Mucosa of descending colon (tissue), 3 donors: ENCODE data around the gene KAZN. TPM values are rescaled to one million over a fixed set of nuclear protein-coding genes. Genes with fewer than 3 reads are reported as not detected.

Source experiments
- ATAC-seq: fragments of 200-7000 bp; cut with Tn5 transposase; one replicate; pipeline ENCODE4 v1.9.1; 2020; ENCODE audit warnings: mild to moderate bottlenecking, moderate library complexity
- DNase-seq, 3 donors: peaks; one replicate each; pipeline ENCODE4 v3.0.0-alpha.2; 2020
- H3K36me3 ChIP-seq: fragments of 200-600 bp; one replicate; pipeline ENCODE4 v1.8.0; 2021; ENCODE audit warnings: low read depth, mild to moderate bottlenecking
- H3K4me1 ChIP-seq: fragments of 200-600 bp; one replicate; pipeline ENCODE4 v1.8.0; 2021; ENCODE audit warnings: low read depth, mild to moderate bottlenecking
- H3K4me3 ChIP-seq: fragments of 200-600 bp; one replicate; pipeline ENCODE4 v1.8.0; 2021; ENCODE audit warnings: mild to moderate bottlenecking
- H3K9me3 ChIP-seq: fragments of 200-600 bp; one replicate; pipeline ENCODE4 v1.8.0; 2021; ENCODE audit warnings: mild to moderate bottlenecking
- intact Hi-C, 2 donors: fragments of 100-400 bp; cut with DNase I in 1 of 2; cut with micrococcal nuclease in 1 of 2; formaldehyde crosslinking; loops; one replicate each; pipeline versions ENCODE4 v1.11.0 to v1.11.1; 2022; cut with DNase I, micrococcal nuclease
- total RNA-seq, 3 donors: library from RNA; stranded (reverse); fragmentation: NEBNext Ultra II Directional in 2 of 3; extraction: Animal tissue kit (Norgen Biotek cat#: 25700) in 2 of 3; gene quantifications; one replicate each; pipeline versions ENCODE4 v1.2.1 to v1.2.4, GENCODE V29; 2021 to 2023
- TF ChIP-seq, protein P1 (sequence below): fragments of 200-600 bp; IDR thresholded peaks from one replicate; pipeline ENCODE4 v1.8.0; 2022; ENCODE audit warnings: antibody characterized with exemption, mild to moderate bottlenecking
- donor health status: DM: no; HTN: no; CAD: no; lungs with moderate emphysema.
- donor health status: DM: no; HTN: no; CAD: no.
- donor health status: DM: no; HTN: yes; CAD: no.

The KAZN gene
- total RNA-seq, 3 donors from 2014 or later, result 9.7 to 21.9 (median 15.8) TPM

DNA sequence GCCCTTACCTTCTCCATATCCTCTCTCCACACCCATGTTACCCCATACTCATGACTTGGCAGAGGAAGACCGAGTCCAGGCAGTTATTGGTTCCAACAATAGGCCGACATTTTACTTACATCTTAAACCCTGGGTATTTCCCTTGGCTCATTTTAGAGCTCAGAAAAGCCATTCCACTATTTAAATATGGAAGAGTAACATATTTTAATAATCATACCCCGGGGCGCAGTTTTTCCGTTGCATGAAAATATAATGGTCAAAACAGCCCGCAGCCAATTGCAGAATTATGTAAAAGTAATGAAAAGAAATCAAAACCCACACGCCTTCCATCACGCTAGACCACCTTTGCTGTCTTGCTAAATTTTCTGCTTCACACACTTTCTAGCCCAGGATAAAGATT lies 48.5 kb downstream of the KAZN start:
- no peak for ATAC-seq

DNA sequence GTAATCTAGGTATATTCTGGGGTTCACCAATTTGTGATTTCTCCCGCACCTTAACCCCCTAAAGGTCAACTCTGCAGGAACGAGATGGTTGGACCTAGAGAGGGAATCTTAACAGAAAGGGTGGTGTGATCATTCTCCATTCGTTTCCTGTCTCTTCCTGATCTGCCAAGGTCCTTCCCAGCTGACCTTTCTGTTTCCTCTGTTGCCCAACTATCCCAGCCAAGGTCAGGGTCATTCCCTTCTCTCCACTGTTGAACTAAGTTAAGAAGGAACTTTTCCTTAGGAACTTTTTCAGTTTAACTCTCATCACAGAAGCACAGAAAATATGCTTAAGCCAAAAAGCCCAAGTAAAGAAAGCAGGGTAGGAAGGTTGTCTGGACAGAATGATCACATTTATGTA lies 49.3 kb downstream of the KAZN start:
- H3K36me3 ChIP-seq, result no peaks in the 10 kb centered on the region
- TF ChIP-seq, protein P1, sequence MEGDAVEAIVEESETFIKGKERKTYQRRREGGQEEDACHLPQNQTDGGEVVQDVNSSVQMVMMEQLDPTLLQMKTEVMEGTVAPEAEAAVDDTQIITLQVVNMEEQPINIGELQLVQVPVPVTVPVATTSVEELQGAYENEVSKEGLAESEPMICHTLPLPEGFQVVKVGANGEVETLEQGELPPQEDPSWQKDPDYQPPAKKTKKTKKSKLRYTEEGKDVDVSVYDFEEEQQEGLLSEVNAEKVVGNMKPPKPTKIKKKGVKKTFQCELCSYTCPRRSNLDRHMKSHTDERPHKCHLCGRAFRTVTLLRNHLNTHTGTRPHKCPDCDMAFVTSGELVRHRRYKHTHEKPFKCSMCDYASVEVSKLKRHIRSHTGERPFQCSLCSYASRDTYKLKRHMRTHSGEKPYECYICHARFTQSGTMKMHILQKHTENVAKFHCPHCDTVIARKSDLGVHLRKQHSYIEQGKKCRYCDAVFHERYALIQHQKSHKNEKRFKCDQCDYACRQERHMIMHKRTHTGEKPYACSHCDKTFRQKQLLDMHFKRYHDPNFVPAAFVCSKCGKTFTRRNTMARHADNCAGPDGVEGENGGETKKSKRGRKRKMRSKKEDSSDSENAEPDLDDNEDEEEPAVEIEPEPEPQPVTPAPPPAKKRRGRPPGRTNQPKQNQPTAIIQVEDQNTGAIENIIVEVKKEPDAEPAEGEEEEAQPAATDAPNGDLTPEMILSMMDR, result no peak
- peaks cover 7% of the 10 kb centered on the region for H3K9me3 ChIP-seq
- ATAC-seq (no peak), DNase-seq (no peak)
- no peaks in the 10 kb centered on the region for H3K4me1 ChIP-seq
- intact Hi-C loops, result no loop called here
- no peak overlapping the region for H3K4me3 ChIP-seq

More for the DNA sequence above, 48.5 kb downstream of the KAZN start:
- Histone ChIP-seq H3K9me3 (peaks cover 7% of the 10 kb centered on the region), H3K4me1 (no peaks in the 10 kb centered on the region), H3K36me3 (no peaks in the 10 kb centered on the region), H3K4me3 (no peak overlapping the region)
- intact Hi-C loops, result no loop called here
- DNase-seq, result no peak
- TF ChIP-seq, protein P1, result no peak

DNA sequence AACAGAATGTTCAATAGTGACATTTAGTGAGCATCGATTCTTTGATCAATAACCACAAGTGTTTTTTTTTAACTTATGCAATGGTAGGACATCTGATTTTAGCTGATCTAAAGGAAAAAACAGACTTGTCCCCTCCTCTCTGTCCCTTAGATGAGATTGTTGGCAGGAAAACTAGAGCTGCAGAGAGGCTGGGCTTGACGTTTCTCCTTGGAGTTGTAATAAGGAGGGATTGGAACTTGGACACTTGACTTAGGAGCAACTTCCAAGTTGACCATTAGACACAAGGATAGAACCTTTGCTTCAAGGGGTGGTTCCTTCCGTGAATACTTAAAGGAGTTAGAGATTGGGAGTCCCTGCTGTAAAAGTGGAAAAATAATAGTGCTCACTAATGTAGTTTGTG lies 49.9 kb downstream of the KAZN start:
- ATAC-seq (no peak), DNase-seq (no peak)
- H3K36me3 ChIP-seq, result no peaks in the 10 kb centered on the region
- H3K4me1 ChIP-seq, result no peaks in the 10 kb centered on the region
- peaks cover 7% of the 10 kb centered on the region for H3K9me3 ChIP-seq
- intact Hi-C loops, result no loop called here
- no peak overlapping the region for H3K4me3 ChIP-seq
- TF ChIP-seq, protein P1, result no peak

DNA sequence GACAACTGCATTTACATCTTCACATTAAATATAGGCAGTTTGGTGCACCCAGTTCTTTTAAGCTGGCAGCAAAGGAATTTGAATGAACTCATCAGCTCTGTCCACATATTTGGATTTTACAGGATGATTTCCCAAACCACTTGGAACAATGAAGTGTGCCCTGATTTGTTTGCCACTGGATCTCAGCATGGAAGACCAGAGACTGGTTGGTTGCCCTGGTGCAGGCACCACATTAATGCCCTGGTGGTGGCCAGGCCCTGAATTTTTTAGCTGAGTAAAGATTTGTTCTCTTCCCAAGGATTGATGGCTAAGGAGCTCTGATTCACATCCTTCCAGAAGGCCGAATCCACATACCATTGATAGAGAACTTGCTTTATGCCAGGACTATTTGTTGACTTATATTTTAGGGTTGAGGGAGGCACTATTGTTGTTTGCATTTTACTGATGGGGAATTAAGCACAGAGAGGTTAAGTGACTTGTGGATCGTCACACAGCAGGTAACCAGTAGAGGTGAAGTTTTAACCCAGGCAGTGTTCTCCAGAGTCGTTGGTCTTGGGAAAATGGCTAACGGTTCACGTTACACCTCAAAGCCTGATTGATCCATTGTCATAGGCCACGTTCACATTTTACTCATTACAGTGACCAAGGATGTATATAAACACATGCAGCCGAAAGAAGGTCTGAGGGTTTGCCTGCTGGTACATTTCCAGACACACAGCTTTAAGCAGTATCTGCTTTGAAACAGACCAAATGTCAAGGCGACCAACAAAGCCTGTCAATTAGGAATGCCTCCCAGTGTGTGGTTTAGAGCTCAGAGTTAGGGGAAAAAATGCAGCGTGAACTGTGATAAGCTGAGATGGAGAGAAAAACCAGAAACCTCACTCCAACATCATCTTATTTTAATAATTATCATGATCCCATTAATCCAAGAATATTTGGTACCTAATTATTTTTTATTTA lies 50.7 kb downstream of the KAZN start:
- no peaks in the 10 kb centered on the region for H3K36me3 ChIP-seq
- DNase-seq, result no peak
- H3K4me3 ChIP-seq, result no peak overlapping the region
- ATAC-seq, result no peak
- H3K4me1 ChIP-seq, result no peaks in the 10 kb centered on the region
- TF ChIP-seq, protein P1, result no peak
- peaks cover 7% of the 10 kb centered on the region for H3K9me3 ChIP-seq
- intact Hi-C loops, result no loop called here

DNA sequence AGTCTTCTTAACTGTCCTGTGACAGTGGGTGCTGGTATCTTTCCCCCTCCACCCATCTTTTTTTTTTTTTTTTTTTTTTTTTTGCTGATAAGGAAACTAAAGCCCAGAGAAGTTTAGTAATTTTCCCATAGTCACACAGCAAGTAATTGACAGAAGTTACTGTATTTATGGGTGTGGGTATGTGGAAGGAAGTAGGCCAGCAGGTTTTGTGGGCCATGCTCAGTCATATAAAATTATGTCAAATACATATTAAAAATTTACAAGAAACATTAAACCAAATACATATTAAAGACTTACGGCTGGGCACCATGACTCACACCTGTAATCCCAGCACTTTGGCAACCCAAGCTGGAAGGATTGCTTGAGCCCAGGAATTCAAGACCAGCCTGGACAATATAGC lies 51.5 kb downstream of the KAZN start:
- TF ChIP-seq, protein P1, result no peak
- peaks cover 2% of the 10 kb centered on the region for H3K9me3 ChIP-seq
- ATAC-seq, result no peak
- no peak for DNase-seq
- intact Hi-C loops, result no loop called here
- H3K4me3 ChIP-seq, result no peak overlapping the region
- H3K4me1 ChIP-seq, result no peaks in the 10 kb centered on the region
- no peaks in the 10 kb centered on the region for H3K36me3 ChIP-seq
